Right atrium auricular region (tissue), 2 donors: ENCODE measurements around the gene RFX5. TPM values are rescaled to one million over a fixed set of nuclear protein-coding genes. Genes with fewer than 3 reads are reported as not detected.
A peak's percentile ranks its signal among the peaks of the same experiment; 100 is the strongest.

Source experiments
- DNase-seq: peaks from one replicate; pipeline ENCODE4 v3.0.0-alpha.2; 2019; ENCODE audit warnings: low spot score
- H3K27ac ChIP-seq, 2 donors: fragments of 200-600 bp; sonication (generic); 1 replicate in 1 of 2; 2 replicates in 1 of 2; pipeline ENCODE4 v1.5.1; 2016 to 2019
- H3K27me3 ChIP-seq, 2 donors: fragments of 200-600 bp; sonication (generic); one replicate each; pipeline versions ENCODE4 v1.5.1 to v1.6.0; 2017 to 2019
- H3K36me3 ChIP-seq: fragments of 200-600 bp; sonication (generic); one replicate; pipeline ENCODE4 v1.5.1; 2016
- H3K4me1 ChIP-seq, 2 donors: fragments of 200-600 bp; sonication (generic); one replicate each; pipeline versions ENCODE4 v1.5.1 to v1.6.0; 2017 to 2019
- H3K4me3 ChIP-seq, 2 donors: fragments of 200-600 bp; sonication (generic); 1 replicate in 1 of 2; 2 replicates in 1 of 2; pipeline ENCODE4 v1.5.1; 2017 to 2019; ENCODE audit warnings: mild to moderate bottlenecking in 1 of 2, moderate library complexity in 1 of 2
- H3K9me3 ChIP-seq, 2 donors: fragments of 200-600 bp; sonication (generic); one replicate each; pipeline ENCODE4 v1.5.1; 2019
- CTCF ChIP-seq, 2 donors: fragments of 200-600 bp; sonication (generic); IDR thresholded peaks; one replicate each; pipeline ENCODE4 v1.5.1; 2019; ENCODE audit warnings: antibody characterized with exemption in 2 of 2
- total RNA-seq, 2 donors: library from RNA; depleted of rRNA; stranded (reverse); fragments of >200 nt; gene quantifications; one replicate each; pipeline ENCODE4 v1.1.0, GENCODE V29; 2016

RFX5 gene
- total RNA-seq, 2 donors from 2014 or later = 17.9 to 20.2 TPM

GRCh38 chr1:151312411-151312810, 34.6 kb downstream of the RFX5 start:
- Histone ChIP-seq H3K27ac (peak overlapping the region; percentile 78 to 93), H3K27me3 (no peaks in the 10 kb centered on the region), H3K9me3 (no peaks in the 10 kb centered on the region), H3K4me1 (peaks cover 0 to 77% of the 10 kb centered on the region in 2 donors), H3K36me3 (peaks cover 47% of the 10 kb centered on the region), H3K4me3 (no peak overlapping the region)
- TF ChIP-seq CTCF (IDR thresholded peaks at IDR 0.05) = no peak
- no peak for DNase-seq

DNA sequence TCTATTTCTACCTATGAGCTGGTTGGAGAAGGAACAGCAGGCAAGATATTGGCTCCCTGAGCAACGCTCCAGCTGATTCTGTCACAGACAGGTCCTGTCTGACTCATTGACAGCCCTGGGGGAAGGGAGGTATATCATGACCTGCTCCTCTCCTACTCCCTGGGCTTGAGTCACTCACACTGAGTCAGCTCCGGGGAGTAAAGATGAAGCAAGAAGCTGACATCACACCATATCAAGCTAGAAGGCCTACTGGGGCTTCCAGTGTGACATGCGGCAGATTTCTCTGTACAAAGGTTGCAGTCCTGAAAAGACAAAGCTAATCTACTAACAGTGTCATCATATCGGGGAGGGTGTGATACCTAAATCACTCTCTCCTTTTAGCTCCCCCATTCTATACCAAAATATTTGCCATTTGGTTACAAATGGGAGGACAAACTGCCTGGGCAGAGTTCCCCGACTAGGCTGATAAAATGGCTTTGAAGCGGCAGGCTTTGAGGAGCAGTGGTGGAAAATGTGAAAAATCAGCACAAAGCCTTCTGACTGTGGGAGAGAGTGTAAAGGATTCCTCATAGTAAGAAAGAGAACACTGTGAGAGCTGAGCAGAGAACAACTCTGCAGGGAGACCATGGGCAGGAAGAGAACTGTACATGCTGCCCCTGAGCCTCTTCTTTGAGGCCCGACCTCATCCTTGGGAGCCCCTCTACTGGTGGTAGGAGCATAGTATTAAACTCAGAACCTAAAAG, 35.3 kb downstream of the RFX5 start:
- Histone ChIP-seq H3K9me3 (no peaks in the 10 kb centered on the region), H3K4me1 (peaks cover 0 to 77% of the 10 kb centered on the region in 2 donors), H3K36me3 (peaks cover 47% of the 10 kb centered on the region), H3K27me3 (no peaks in the 10 kb centered on the region), H3K27ac (peak overlapping the region; percentile 78 to 93), H3K4me3 (no peak overlapping the region)
- TF ChIP-seq CTCF (IDR thresholded peaks at IDR 0.05) = no peak
- DNase-seq = peak; percentile 94

GRCh38 chr1:151311011-151311410, 36.0 kb downstream of the RFX5 start:
- Histone ChIP-seq H3K9me3 (no peaks in the 10 kb centered on the region), H3K36me3 (peaks cover 50% of the 10 kb centered on the region), H3K27me3 (no peaks in the 10 kb centered on the region), H3K4me1 (peaks cover 0 to 75% of the 10 kb centered on the region in 2 donors), H3K27ac (peak overlapping the region; percentile 78 to 93), H3K4me3 (no peak overlapping the region)
- TF ChIP-seq CTCF (IDR thresholded peaks at IDR 0.05) = no peak
- DNase-seq = no peak

GRCh38 chr1:151309811-151310323, 37.2 kb downstream of the RFX5 start:
- Histone ChIP-seq H3K27ac (peak overlapping the region; percentile 78 to 93), H3K9me3 (no peaks in the 10 kb centered on the region), H3K4me1 (peaks cover 0 to 63% of the 10 kb centered on the region in 2 donors), H3K27me3 (no peaks in the 10 kb centered on the region), H3K4me3 (no peak overlapping the region), H3K36me3 (peaks cover 50% of the 10 kb centered on the region)
- no peak for TF ChIP-seq CTCF (IDR thresholded peaks at IDR 0.05)
- no peak for DNase-seq

DNA sequence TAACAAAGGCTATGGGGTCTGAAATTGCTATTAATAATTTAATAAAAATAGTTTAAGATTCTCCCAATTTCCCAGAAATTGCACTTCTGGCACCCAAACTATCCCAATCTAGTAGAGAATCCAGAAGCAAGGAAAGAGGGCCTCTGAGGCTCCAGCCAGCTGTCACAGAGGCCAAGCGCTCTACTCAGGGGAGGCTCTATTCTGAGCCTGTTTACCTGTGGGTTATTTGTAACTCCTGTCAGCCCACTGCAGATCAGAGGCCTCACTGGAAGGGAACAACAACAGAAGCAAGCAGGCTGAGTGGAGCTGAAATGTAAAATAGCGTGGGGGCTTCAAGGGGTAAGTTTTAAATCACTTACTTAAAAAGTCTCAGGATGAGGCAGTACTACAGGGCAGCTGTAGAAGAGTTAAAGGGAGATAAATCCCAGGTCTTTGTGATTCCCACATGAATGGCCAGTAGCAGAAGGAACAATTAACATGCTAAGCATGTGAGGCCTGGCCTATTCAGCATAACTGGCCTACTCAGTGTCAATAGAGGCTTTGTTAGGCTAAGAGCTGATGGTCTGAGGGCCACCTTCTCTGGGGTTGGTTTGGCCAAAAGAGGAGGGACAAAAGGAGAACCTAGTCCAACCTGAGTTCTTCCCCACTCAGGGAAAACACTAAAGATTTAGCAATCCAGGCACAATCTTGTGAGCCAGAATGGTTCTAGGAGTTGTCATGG, 52.1 kb downstream of the RFX5 start:
- Histone ChIP-seq H3K4me1 (no peaks in the 10 kb centered on the region), H3K27me3 (no peaks in the 10 kb centered on the region), H3K27ac (no peak overlapping the region), H3K36me3 (peaks cover 100% of the 10 kb centered on the region), H3K4me3 (no peak overlapping the region), H3K9me3 (no peaks in the 10 kb centered on the region)
- no peak for DNase-seq
- TF ChIP-seq CTCF (IDR thresholded peaks at IDR 0.05) = no peak
